Activated naive CD4-positive, alpha-beta T cell treated with anti-CD3 and anti-CD28 coated beads for 36 hours (primary cell): ENCODE measurements around the gene MED27. TPM values are rescaled to one million over a fixed set of nuclear protein-coding genes. Genes with fewer than 3 reads are reported as not detected.

Experiments
- CTCF ChIA-PET: fragments of 350-600 bp; sonication (Branson Sonifier 250); formaldehyde crosslinking; loops from one replicate; lab custom pipeline; 2021; ENCODE audit warnings: antibody characterized with exemption; lab: Charles Lee
- DNase-seq: peaks from one replicate; pipeline ENCODE4 v3.0.0-alpha.2; 2020
- H3K27ac Mint-ChIP-seq: one replicate; pipeline ENCODE4 v1.8.0; 2021; ENCODE audit warnings: mild to moderate bottlenecking, mixed read lengths
- H3K27me3 Mint-ChIP-seq: one replicate; pipeline ENCODE4 v1.8.0; 2021; ENCODE audit warnings: low read depth, mixed read lengths
- H3K36me3 Mint-ChIP-seq: one replicate; pipeline ENCODE4 v1.8.0; 2021; ENCODE audit warnings: low read depth, mixed read lengths
- H3K4me1 Mint-ChIP-seq: one replicate; pipeline ENCODE4 v1.8.0; 2021; ENCODE audit warnings: low read depth, mixed read lengths
- H3K4me3 Mint-ChIP-seq: one replicate; pipeline ENCODE4 v1.8.0; 2021; ENCODE audit warnings: mild to moderate bottlenecking, moderate library complexity, mixed read lengths
- H3K9me3 Mint-ChIP-seq: one replicate; pipeline ENCODE4 v1.8.0; 2021; ENCODE audit warnings: mixed read lengths
- intact Hi-C: fragments of 100-400 bp; cut with micrococcal nuclease; formaldehyde crosslinking; loops from one replicate; pipeline ENCODE4 v1.15.1; 2023
- total RNA-seq, 2 experiments: library from RNA; stranded (reverse); gene quantifications; one replicate each; pipeline ENCODE4 v1.2.3, GENCODE V29; 2021

Gene MED27
- total RNA-seq, 2 experiments from 2014 or later = 27.7 to 31.3 TPM

DNA sequence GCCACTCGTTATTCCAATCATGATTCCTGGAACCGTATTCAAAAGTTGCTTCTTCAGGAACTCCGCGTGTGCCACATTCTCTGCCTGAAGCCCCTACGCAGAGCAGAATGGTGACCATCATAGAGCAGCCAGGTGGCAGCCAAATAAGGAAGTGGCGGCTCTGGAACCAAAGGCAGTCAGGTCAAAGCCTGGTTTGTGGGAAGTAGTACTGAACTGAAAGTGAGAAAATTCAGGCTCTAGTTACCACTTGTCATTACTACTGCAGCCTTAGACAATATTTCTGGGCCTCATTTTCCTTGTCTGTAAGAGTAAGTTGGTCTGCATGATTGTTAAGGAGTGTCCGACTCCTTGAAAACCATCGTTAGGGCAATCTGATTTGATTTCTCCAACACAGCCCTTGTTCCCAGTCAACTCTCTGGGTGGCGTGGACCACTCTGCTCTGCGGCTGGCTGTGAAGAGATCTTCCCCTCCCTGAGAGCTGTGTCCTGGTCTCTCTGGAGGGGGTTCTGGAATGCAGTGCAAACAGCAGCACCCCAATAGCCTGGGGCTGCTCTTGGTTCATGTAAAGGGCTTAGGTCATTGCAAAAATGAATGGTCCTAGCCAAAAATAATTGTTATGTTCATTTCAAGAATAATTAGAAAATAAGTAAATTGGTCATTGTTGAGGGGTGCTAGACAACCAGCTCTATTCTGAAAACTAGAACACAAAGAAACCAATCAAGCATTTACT is 102.4 kb downstream of the MED27 start:
- H3K27ac Mint-ChIP-seq = no peak overlapping the region
- H3K4me1 Mint-ChIP-seq = no peaks in the 10 kb centered on the region
- no peak for DNase-seq
- H3K27me3 Mint-ChIP-seq = no peaks in the 10 kb centered on the region
- H3K9me3 Mint-ChIP-seq = peaks cover 2% of the 10 kb centered on the region
- peaks cover 8% of the 10 kb centered on the region for H3K36me3 Mint-ChIP-seq
- CTCF ChIA-PET = no interaction called here
- no peak overlapping the region for H3K4me3 Mint-ChIP-seq
- intact Hi-C loops = no loop called here

DNA sequence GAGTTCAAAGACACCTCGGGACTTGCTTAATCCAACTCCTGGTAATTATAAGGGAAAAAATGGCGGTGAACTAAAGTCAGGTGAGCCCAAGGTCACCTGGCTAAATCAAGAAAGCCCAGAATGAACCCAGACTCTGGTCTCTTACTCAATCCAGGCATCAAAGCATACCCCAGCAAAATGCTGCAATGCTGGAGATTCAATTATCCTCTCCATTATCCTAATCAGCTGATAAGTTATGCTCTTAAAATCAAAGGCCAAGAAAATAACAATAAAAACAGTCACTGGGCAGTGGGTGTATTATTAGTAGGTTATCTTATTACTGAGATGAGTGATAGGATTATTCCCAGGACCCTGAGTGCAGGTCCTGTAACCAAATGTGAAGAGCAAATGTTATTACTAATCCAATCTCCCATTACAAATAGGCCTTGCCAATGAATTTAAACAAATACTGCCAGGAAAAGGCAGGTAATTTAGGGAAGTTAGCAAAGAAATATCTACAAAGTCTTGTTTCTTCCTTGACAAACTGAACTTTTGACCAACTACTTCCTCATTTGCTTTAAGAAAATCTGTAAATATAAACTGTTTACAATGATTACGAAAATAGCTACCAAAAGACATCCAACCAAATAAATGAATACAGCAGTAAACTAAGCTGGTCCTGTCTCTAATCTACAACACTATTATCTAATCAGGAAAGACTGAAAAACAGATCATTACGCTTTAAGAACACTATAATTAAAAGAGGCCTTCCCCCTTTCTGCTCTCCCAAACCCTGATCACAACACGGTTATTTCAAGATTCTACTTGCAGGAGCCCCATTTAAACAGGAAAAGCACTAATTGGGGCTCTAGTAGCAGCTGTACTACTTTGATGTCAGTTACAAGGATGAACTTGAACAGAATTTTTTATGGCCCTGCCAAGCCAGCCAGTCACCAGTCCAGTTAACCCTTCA is 103.2 kb downstream of the MED27 start:
- CTCF ChIA-PET = no interaction called here
- no peaks in the 10 kb centered on the region for H3K4me1 Mint-ChIP-seq
- intact Hi-C loops = no loop called here
- H3K27me3 Mint-ChIP-seq = no peaks in the 10 kb centered on the region
- no peak overlapping the region for H3K27ac Mint-ChIP-seq
- H3K9me3 Mint-ChIP-seq = peaks cover 2% of the 10 kb centered on the region
- no peak for DNase-seq
- H3K4me3 Mint-ChIP-seq = no peak overlapping the region
- peaks cover 8% of the 10 kb centered on the region for H3K36me3 Mint-ChIP-seq

DNA sequence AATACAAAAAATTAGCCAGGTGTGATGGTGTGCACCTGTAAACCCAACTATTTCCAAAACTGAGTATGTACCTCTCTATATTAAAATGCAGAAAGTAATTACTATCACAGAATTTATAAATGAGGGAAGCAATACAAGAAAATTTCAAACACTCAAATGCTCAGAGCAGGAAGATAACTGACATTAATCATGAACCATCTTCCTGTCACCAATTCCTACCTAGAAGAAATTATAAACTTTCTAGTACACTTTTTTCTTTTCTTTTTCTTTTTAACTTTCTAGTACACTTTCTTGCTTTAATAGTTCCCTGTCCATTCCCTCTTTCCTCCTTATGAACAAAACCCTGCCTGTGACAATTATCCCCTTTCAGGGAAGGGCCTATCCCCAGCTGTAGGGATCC is 106.8 kb downstream of the MED27 start:
- peaks cover 2% of the 10 kb centered on the region for H3K9me3 Mint-ChIP-seq
- no peaks in the 10 kb centered on the region for H3K27me3 Mint-ChIP-seq
- no peak for DNase-seq
- no peak overlapping the region for H3K27ac Mint-ChIP-seq
- peaks cover 8% of the 10 kb centered on the region for H3K36me3 Mint-ChIP-seq
- intact Hi-C loops = no loop called here
- no peaks in the 10 kb centered on the region for H3K4me1 Mint-ChIP-seq
- no peak overlapping the region for H3K4me3 Mint-ChIP-seq
- CTCF ChIA-PET = no interaction called here

DNA sequence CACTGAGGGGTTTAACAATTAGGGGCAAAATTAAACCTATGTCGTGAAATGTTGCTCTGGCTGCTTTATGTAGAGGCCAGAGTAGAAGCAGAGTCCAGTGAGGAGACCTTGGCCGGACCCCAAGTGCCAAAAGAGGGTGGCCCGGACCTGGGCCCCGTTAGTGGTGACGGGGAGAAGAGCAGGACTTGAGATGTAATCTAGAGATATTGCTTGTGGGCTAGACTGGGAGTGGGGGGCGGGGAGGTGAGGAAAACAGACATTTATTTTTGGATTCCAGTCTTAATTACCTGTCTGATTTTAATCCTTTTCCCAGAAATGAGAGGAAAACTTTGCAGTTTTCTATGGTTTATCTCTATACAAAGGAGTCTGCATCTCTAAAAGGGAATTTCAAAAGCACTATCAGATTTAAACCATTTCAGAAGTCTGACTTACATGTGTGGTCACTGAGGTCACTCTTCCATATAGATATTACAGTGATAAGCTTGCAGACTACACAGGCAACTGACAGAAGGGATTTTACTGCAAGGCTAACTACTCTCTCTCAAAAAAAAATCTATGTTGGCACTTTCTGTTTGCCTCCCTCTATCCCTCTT is 108.1 kb downstream of the MED27 start:
- CTCF ChIA-PET = no interaction called here
- peaks cover 2% of the 10 kb centered on the region for H3K9me3 Mint-ChIP-seq

DNA sequence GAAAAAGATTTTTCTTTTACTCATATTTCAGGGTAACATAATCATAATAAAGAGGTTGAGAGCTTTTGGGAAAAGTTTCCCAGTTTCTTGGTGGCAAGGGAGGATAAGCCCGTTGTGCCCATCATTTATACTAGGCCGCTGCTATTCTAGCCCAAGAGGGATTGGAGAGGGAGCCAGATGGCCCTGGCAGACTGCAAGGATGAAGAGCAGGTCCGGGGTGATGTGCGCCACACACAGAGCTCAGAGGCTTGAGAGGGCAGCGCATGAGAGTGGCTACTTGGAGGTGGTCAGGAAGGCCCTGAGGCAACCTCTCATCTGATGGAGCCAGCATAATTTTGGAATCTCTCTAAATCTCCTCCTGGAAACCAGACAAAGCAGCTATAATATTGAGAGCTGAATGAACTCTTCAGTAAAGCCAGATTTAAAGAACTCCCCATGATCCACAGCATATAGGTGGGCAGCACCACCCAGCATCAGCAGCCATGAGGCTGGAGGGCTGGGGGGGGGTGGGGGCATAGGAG is 110.1 kb downstream of the MED27 start:
- H3K36me3 Mint-ChIP-seq = peaks cover 6% of the 10 kb centered on the region
- H3K4me1 Mint-ChIP-seq = no peaks in the 10 kb centered on the region
- no peak overlapping the region for H3K4me3 Mint-ChIP-seq
- H3K9me3 Mint-ChIP-seq = peaks cover 2% of the 10 kb centered on the region
- CTCF ChIA-PET = interaction anchor here (1.3 kb wide), 1 partner anchor 14 kb away, joined by 4 read pairs; no protein-coding TSS in a partner anchor
- H3K27me3 Mint-ChIP-seq = no peaks in the 10 kb centered on the region
- H3K27ac Mint-ChIP-seq = no peak overlapping the region
- intact Hi-C loops = no loop called here
- no peak for DNase-seq

More for the DNA sequence above, 108.1 kb downstream of the MED27 start:
- intact Hi-C loops = no loop called here
- DNase-seq = no peak
- Mint-ChIP-seq H3K4me1 (no peaks in the 10 kb centered on the region), H3K27me3 (no peaks in the 10 kb centered on the region), H3K27ac (no peak overlapping the region), H3K4me3 (no peak overlapping the region), H3K36me3 (peaks cover 6% of the 10 kb centered on the region)

DNA sequence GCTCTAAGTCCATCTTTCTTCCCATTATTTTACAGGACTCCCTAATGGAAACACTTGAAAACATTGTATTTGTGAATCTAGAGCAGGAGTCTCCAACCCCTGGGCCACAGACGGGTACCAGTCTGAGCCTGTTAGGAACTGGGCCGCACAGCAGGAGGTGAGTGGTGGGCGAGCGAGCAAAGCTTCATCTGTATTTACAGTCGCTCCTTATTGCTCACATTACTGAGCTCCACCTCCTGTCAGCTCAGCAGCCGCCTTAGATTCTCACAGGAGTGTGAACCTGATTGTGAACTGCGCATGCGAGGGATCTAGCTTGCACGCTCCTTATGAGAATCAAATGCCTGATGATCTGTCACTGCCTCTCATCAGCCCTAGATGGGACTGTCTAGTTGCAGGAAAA is 111.0 kb downstream of the MED27 start:
- CTCF ChIA-PET = interaction anchor here (1.3 kb wide), 1 partner anchor 13 kb away, joined by 4 read pairs; no protein-coding TSS in a partner anchor
- Mint-ChIP-seq H3K9me3 (peaks cover 2% of the 10 kb centered on the region), H3K36me3 (peaks cover 14% of the 10 kb centered on the region), H3K27ac (no peak overlapping the region), H3K4me1 (no peaks in the 10 kb centered on the region), H3K27me3 (no peaks in the 10 kb centered on the region), H3K4me3 (no peak overlapping the region)
- intact Hi-C loops = no loop called here
- no peak for DNase-seq

DNA sequence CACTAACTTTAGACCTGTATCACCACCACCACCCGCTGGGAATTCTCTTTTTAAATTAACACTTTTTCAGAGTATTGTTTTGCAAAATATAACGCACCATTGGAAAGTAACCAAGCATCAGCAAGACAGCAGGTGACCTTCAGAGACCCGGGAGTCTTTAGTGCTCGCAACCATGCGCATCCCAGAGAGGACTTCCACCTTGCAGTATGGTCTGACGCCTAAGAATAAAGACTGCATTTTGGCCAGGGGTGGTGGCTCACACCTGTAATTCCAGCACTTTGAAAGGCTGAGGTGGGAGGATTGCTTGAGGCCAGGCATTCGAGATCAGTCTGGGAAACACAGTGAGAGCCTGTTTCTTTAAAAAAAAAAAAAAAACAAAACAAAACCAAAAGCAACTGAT is 113.8 kb downstream of the MED27 start:
- Mint-ChIP-seq H3K4me1 (no peaks in the 10 kb centered on the region), H3K4me3 (no peak overlapping the region), H3K27me3 (no peaks in the 10 kb centered on the region), H3K9me3 (no peaks in the 10 kb centered on the region), H3K27ac (no peak overlapping the region), H3K36me3 (peaks cover 10% of the 10 kb centered on the region)
- CTCF ChIA-PET = interaction anchor here (0.6 to 0.7 kb wide), 2 partner anchors 24 to 488 kb away, joined by 5 read pairs; no protein-coding TSS in a partner anchor
- intact Hi-C loops = no loop called here
- DNase-seq = no peak

DNA sequence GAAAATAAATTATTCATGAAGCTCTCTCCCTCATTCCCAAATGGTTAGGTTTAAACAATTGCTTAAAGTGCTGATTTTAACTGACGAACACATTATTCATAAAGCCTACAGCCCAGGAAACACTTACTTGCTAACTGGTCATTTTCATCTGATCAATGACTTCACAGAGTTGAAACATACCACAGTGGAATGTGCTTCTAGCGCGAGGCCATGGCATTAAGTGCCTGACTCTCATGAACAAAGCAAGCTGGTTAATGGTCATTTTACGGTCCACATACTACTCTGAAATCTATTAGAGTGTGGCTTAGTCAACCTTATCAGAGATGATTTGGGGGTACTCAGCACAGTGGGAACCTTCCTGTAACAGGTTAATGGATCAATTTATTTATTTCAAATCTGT is 114.6 kb downstream of the MED27 start:
- intact Hi-C loops = no loop called here
- H3K27me3 Mint-ChIP-seq = no peaks in the 10 kb centered on the region
- CTCF ChIA-PET = no interaction called here
- H3K36me3 Mint-ChIP-seq = peaks cover 13% of the 10 kb centered on the region
- H3K9me3 Mint-ChIP-seq = no peaks in the 10 kb centered on the region
- H3K4me1 Mint-ChIP-seq = no peaks in the 10 kb centered on the region
- H3K27ac Mint-ChIP-seq = no peak overlapping the region
- no peak overlapping the region for H3K4me3 Mint-ChIP-seq
- DNase-seq = no peak

DNA sequence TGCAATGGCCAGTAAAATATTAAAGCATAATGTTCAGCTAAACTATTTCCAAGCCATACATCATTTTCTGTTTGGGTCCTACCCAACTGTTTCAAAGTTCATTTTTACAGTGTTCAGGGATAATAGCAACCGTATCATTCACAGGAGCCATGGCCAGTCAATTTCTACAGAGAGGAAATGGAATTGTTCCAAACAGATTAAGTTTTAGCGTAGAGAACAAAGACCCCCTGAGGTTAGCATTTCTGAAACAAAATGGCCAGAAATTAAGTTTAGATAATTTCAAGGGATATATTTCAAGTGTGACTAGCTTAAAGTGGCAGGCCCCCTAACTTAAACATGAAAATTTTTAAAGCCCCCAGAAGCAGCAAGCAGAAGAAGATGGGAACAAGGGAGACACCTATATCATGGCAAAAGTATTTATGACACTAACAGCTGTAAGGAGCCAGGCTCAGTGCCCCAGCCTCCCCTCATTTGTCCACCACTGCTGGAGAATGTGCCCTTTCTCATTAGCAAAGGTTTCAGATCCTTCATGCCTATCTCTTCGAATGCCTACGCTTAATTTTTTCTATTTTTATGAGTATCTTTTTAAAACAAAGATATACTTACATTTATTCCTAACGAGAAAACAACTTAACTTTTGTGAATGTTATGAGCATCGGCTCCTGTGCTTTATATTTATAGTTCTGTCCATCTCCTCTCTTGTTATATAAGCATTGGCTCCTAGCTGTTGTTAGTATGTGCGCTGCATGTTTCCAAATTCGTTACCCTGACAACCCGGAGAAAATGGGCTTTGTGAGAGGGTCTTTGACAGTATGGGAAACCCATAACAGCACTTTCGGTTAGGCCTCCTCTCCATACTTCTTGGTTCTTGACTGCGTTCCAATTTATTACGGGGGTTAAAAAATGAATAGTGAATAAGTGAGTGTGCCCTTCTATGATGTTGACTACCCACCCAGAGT is 116.3 kb downstream of the MED27 start:
- no peaks in the 10 kb centered on the region for H3K9me3 Mint-ChIP-seq
- H3K27ac Mint-ChIP-seq = no peak overlapping the region
- intact Hi-C loops = no loop called here
- H3K36me3 Mint-ChIP-seq = peaks cover 13% of the 10 kb centered on the region
- no peak for DNase-seq
- CTCF ChIA-PET = interaction anchor here (0.7 kb wide), 1 partner anchor 88 kb away, joined by 3 read pairs; no protein-coding TSS in a partner anchor
- no peaks in the 10 kb centered on the region for H3K27me3 Mint-ChIP-seq
- H3K4me3 Mint-ChIP-seq = no peak overlapping the region
- H3K4me1 Mint-ChIP-seq = no peaks in the 10 kb centered on the region

DNA sequence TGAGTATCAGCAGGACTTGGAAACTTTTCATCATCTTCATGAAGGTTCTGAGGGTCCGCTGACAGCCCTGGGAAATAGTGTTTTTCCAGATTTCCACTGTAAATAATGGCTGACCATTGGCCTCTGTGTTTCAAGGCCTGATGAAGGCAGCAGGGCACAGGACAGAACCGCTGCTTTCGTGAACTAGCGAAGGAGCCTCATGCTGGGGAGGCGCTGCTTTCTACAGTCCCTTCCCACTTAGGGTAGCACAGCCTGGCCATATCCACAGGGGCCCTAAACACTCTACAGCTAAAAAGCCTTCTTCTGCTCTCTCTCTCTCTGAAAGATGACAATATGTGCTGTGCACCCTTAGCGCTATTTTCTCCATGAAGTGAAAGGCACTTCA is 118.2 kb downstream of the MED27 start:
- no peaks in the 10 kb centered on the region for H3K4me1 Mint-ChIP-seq
- CTCF ChIA-PET = no interaction called here
- H3K4me3 Mint-ChIP-seq = no peak overlapping the region
- intact Hi-C loops = no loop called here
- H3K36me3 Mint-ChIP-seq = peaks cover 17% of the 10 kb centered on the region
- DNase-seq = no peak
- no peak overlapping the region for H3K27ac Mint-ChIP-seq
- no peaks in the 10 kb centered on the region for H3K9me3 Mint-ChIP-seq
- no peaks in the 10 kb centered on the region for H3K27me3 Mint-ChIP-seq

DNA sequence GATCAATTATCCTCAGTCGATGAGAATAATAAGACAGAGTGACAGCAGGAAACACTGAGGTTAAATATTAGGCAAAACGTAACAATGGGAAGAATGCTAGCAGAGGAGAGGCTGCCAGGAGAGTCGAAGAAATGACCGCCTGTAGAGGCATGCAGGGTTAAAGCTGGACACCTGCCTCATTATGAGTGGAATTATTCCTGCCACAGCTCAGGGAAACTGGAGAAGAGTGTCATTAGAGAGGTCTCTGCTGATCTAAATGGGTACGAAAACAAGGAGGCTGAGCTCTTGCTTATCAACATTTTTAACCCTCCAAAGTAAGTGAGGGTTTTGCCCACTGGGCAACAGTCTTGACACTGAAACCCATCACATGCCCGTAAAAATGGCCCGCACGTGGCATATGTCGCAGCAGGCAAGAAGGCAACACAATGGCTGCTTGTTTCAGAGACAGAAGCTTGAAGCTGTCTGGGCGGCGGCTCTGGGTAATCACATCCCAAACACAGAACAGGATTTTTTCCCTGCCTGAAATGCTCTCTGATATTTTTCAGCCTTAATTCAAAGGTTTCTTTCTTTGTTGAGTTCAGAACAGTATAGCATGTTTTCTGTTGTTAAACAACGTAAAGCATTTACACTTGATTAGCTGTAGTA is 118.7 kb downstream of the MED27 start:
- no peaks in the 10 kb centered on the region for H3K9me3 Mint-ChIP-seq
- CTCF ChIA-PET = interaction anchor here (0.6 kb wide), 1 partner anchor 142 kb away, joined by 5 read pairs; no protein-coding TSS in a partner anchor
- no peak overlapping the region for H3K4me3 Mint-ChIP-seq

More for the DNA sequence above, 118.7 kb downstream of the MED27 start:
- Mint-ChIP-seq H3K27me3 (no peaks in the 10 kb centered on the region), H3K36me3 (peaks cover 18% of the 10 kb centered on the region), H3K4me1 (no peaks in the 10 kb centered on the region), H3K27ac (no peak overlapping the region)
- intact Hi-C loops = no loop called here
- no peak for DNase-seq
